Adrenal gland (tissue), 5 donors: ENCODE results near the gene HLA-F.

Experiments
- POLR2A ChIP-seq, 2 donors: fragments of 450-650 bp; IDR thresholded peaks; one replicate each; pipeline ENCODE4 v1.6.1; 2017; ENCODE audit warnings: antibody characterized with exemption in 2 of 2, mild to moderate bottlenecking in 2 of 2, moderate library complexity in 1 of 2
- TF ChIP-seq, protein P1 (sequence below), 6 experiments: fragments of 450-650 bp in 4 of 6; fragments of 200-600 bp in 2 of 6; sonication (generic) in 1 of 6; IDR thresholded peaks; 1 replicate in 5 of 6; 2 replicates in 1 of 6; pipeline versions ENCODE4 v1.5.1 to v1.8.0; 2016 to 2021; ENCODE audit warnings: antibody characterized with exemption in 6 of 6, mild to moderate bottlenecking in 2 of 6, moderate library complexity in 1 of 6
- donor health status: DM: no; HTN: no; CAD: no.

DNA sequence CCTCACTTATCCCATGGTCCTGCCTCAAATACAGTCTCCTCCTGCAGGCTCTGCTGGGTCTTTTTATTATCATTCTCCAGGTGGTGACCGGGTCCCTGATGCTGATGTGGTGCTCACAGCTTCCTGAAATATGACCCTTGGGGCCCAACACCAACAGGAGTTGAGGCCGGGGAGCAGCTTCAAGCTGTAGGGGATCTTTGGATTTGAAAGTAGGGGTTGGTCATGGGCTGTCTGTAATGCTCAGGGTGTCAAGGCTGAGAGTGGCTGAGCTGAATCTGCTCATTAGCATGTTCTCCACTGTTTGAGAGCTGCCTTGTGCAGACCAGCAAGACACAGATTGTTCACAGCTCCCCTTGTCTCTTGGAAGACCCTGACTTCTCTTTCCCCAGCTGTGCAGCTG is 35.5 kb downstream of the HLA-F start:
- TF ChIP-seq POLR2A (IDR thresholded peaks at IDR 0.05), result no peak
- TF ChIP-seq, protein P1, sequence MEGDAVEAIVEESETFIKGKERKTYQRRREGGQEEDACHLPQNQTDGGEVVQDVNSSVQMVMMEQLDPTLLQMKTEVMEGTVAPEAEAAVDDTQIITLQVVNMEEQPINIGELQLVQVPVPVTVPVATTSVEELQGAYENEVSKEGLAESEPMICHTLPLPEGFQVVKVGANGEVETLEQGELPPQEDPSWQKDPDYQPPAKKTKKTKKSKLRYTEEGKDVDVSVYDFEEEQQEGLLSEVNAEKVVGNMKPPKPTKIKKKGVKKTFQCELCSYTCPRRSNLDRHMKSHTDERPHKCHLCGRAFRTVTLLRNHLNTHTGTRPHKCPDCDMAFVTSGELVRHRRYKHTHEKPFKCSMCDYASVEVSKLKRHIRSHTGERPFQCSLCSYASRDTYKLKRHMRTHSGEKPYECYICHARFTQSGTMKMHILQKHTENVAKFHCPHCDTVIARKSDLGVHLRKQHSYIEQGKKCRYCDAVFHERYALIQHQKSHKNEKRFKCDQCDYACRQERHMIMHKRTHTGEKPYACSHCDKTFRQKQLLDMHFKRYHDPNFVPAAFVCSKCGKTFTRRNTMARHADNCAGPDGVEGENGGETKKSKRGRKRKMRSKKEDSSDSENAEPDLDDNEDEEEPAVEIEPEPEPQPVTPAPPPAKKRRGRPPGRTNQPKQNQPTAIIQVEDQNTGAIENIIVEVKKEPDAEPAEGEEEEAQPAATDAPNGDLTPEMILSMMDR (IDR thresholded peaks at IDR 0.05), result no peak
